Suprapubic skin (tissue), 4 donors: ENCODE data around the gene GOSR2. TPM values are rescaled to one million over a fixed set of nuclear protein-coding genes. Genes with fewer than 3 reads are reported as not detected.
A peak's percentile ranks its signal among the peaks of the same experiment; 100 is the strongest.
"Not testable (repeated sequence)": the region's sequence is repeated elsewhere in the genome, so short reads cannot be mapped to it uniquely, and the experiment has no call there.

Experiments used
- DNase-seq, 2 donors: peaks; one replicate each; pipeline ENCODE4 v3.0.0-alpha.2; 2019; ENCODE audit warnings: low spot score in 2 of 2
- H3K27ac ChIP-seq: fragments of 200-600 bp; sonication (generic); one replicate; pipeline ENCODE4 v1.5.1; 2019
- H3K27me3 ChIP-seq: fragments of 200-600 bp; sonication (generic); one replicate; pipeline ENCODE4 v1.5.1; 2019
- H3K36me3 ChIP-seq: fragments of 200-600 bp; sonication (generic); one replicate; pipeline ENCODE4 v1.5.1; 2019
- H3K4me1 ChIP-seq: fragments of 200-600 bp; sonication (generic); one replicate; pipeline ENCODE4 v1.5.1; 2019
- H3K4me3 ChIP-seq: fragments of 200-600 bp; sonication (generic); one replicate; pipeline ENCODE4 v1.5.1; 2019; ENCODE audit warnings: mild to moderate bottlenecking
- H3K9me3 ChIP-seq: fragments of 200-600 bp; sonication (generic); one replicate; pipeline ENCODE4 v1.5.1; 2019
- CTCF ChIP-seq, 2 donors: fragments of 200-600 bp in 1 of 2; fragments of 450-650 bp in 1 of 2; sonication (generic) in 1 of 2; IDR thresholded peaks; one replicate each; pipeline ENCODE4 v1.5.1; 2016 to 2019; ENCODE audit warnings: antibody characterized with exemption in 2 of 2, mild to moderate bottlenecking in 1 of 2, moderate library complexity in 1 of 2
- EP300 ChIP-seq: sonication (generic); formaldehyde crosslinking; IDR thresholded peaks from one replicate; pipeline ENCODE4 v1.6.1; 2017; ENCODE audit warnings: antibody characterized with exemption
- POLR2A ChIP-seq, 2 donors: fragments of 450-650 bp; IDR thresholded peaks; one replicate each; pipeline ENCODE4 v1.6.1; 2017; ENCODE audit warnings: antibody characterized with exemption in 2 of 2, mild to moderate bottlenecking in 2 of 2, moderate library complexity in 2 of 2
- POLR2AphosphoS5 ChIP-seq, 3 donors: sonication (generic); formaldehyde crosslinking; IDR thresholded peaks; one replicate each; pipeline ENCODE4 v1.6.1; 2017; ENCODE audit warnings: antibody characterized with exemption in 3 of 3
- WGBS: methylation state at CpG from one replicate; pipeline ENCODE4 v1.1.5; 2018; 5-methylcytosine and 5-hydroxymethylcytosine counted together
- total RNA-seq, 4 donors: library from RNA; depleted of rRNA; stranded (reverse); fragments of >200 nt; gene quantifications; one replicate each; pipeline ENCODE4 v1.1.0, GENCODE V29; 2016

GOSR2 gene
- total RNA-seq, 4 donors from 2014 or later: 28.1 to 72.6 (median 41.1) TPM

- Histone ChIP-seq H3K27ac (no peak overlapping the region), H3K36me3 (no peaks in the 10 kb centered on the region), H3K4me3 (no peak overlapping the region), H3K27me3 (peaks cover 3% of the 10 kb centered on the region), H3K4me1 (peaks cover 4% of the 10 kb centered on the region), H3K9me3 (no peaks in the 10 kb centered on the region)
- no peak for DNase-seq
- TF ChIP-seq POLR2AphosphoS5 (IDR thresholded peaks at IDR 0.05) (no peak), EP300 (no peak), POLR2A (IDR thresholded peaks at IDR 0.05) (no peak), CTCF (IDR thresholded peaks at IDR 0.05) (no peak)
- 85% methylated on average over 6 of the region's 6 CpGs for WGBS
These were observed 61.4 kb downstream of the GOSR2 start for GRCh38 chr17:46984341-46984740.

- DNase-seq: no peak
- no peaks in the 10 kb centered on the region for H3K9me3 ChIP-seq
- 70% methylated on average over 5 of the region's 5 CpGs for WGBS
These were observed 61.9 kb downstream of the GOSR2 start for GRCh38 chr17:46984892-46985291.

DNA sequence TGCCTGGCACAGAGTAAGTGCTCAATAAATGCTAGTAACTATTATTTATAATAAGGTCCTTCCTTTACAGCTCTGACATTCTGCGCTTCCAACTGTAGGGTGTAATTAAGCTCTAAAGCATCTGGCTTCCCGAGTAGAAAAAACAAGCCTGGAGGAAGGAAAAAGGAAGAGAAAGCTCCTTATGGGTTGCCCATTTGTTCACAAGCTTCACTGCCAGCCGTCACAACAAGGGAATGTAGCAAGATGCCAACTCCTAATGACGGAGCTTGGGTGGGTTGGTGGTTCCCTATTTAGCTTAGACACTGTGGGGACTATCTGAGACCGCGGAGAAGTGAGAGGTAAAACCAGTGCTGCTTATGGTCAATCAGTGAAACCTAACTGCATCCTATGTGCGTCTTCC, 63.4 kb downstream of the GOSR2 start:
- H3K9me3 ChIP-seq: no peaks in the 10 kb centered on the region
- no peak for DNase-seq
- no peaks in the 10 kb centered on the region for H3K36me3 ChIP-seq
- H3K4me3 ChIP-seq: no peak overlapping the region
- 83% methylated on average over 7 of the region's 7 CpGs for WGBS
- no peaks in the 10 kb centered on the region for H3K4me1 ChIP-seq
- TF ChIP-seq POLR2AphosphoS5 (IDR thresholded peaks at IDR 0.05) (no peak), POLR2A (IDR thresholded peaks at IDR 0.05) (no peak), EP300 (no peak), CTCF (IDR thresholded peaks at IDR 0.05) (no peak)
- no peaks in the 10 kb centered on the region for H3K27me3 ChIP-seq
- no peak overlapping the region for H3K27ac ChIP-seq

More at GRCh38 chr17:46984892-46985291, 61.9 kb downstream of the GOSR2 start:
- Histone ChIP-seq H3K4me3 (no peak overlapping the region), H3K27me3 (no peaks in the 10 kb centered on the region), H3K27ac (no peak overlapping the region), H3K36me3 (no peaks in the 10 kb centered on the region), H3K4me1 (no peaks in the 10 kb centered on the region)
- TF ChIP-seq POLR2AphosphoS5 (IDR thresholded peaks at IDR 0.05): no peak
- no peak for TF ChIP-seq POLR2A (IDR thresholded peaks at IDR 0.05)
- TF ChIP-seq CTCF (IDR thresholded peaks at IDR 0.05): no peak
- TF ChIP-seq EP300: no peak

DNA sequence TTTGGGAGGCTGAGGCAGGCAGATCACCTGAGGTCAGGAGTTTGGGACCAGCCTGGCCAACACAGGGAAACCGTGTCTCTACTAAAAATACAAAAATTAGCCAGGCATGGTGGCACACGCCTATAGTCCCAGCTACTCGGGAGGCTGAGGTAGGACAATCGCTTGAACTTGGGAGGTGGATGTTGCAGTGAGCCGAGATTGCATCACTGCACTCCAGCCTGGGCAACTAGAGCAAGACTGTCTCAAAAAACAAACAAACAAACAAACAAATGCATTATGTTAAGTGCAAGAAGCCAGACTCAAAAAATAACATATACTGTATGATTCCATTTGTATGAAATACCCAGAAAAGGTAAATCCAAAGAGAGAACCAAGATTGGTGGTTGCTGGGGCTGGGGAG, 65.0 kb downstream of the GOSR2 start:
- not testable (repeated sequence) for H3K27ac ChIP-seq, H3K4me3 ChIP-seq, H3K4me1 ChIP-seq, H3K36me3 ChIP-seq, H3K27me3 ChIP-seq, DNase-seq, H3K9me3 ChIP-seq
- WGBS: 80% methylated on average over 5 of the region's 5 CpGs

GRCh38 chr17:46989637-46990431, 66.9 kb downstream of the GOSR2 start:
- Histone ChIP-seq H3K27ac (no peak overlapping the region), H3K27me3 (no peaks in the 10 kb centered on the region), H3K4me3 (no peak overlapping the region), H3K9me3 (no peaks in the 10 kb centered on the region), H3K36me3 (no peaks in the 10 kb centered on the region), H3K4me1 (no peaks in the 10 kb centered on the region)
- peak in 1 of 2 donors; percentile 17 for DNase-seq
- WGBS: 93% methylated on average over 11 of the region's 11 CpGs
- TF ChIP-seq CTCF (IDR thresholded peaks at IDR 0.05) (no peak), POLR2AphosphoS5 (IDR thresholded peaks at IDR 0.05) (no peak), POLR2A (IDR thresholded peaks at IDR 0.05) (no peak), EP300 (no peak)
